ENCODE data around the gene DPF1. TPM values are rescaled to one million over a fixed set of nuclear protein-coding genes. Genes with fewer than 3 reads are reported as not detected.
"Not testable (repeated sequence)": the region's sequence is repeated elsewhere in the genome, so short reads cannot be mapped to it uniquely, and the experiment has no call there.

The DPF1 gene
- total RNA-seq, 1 experiment from 2014 or later, result 1.0 TPM

- peaks cover 8% of the 10 kb centered on the region for H3K36me3 Mint-ChIP-seq (ENCODE audit: insufficient read depth, unreplicated experiment)
- H3K27ac Mint-ChIP-seq (ENCODE audit: unreplicated experiment), result no peak overlapping the region
- peaks cover 34% of the 10 kb centered on the region for H3K27me3 Mint-ChIP-seq (ENCODE audit: unreplicated experiment)
- CTCF ChIA-PET, result interaction anchor here (0.7 kb wide), 1 partner anchor 145 kb away, joined by 4 read pairs; no protein-coding TSS in a partner anchor
- DNase-seq, result no peak
- intact Hi-C loops (cut with micrococcal nuclease; ENCODE audit: unreplicated experiment), result no loop called here
- no peaks in the 10 kb centered on the region for H3K9me3 Mint-ChIP-seq (ENCODE audit: low read depth, unreplicated experiment)
- BruUV-seq (replicated peaks), result no TSS peak
- H3K4me3 Mint-ChIP-seq (ENCODE audit: low read depth, unreplicated experiment), result no peak overlapping the region
- TF ChIP-seq CTCF (IDR thresholded peaks at IDR 0.05; ENCODE audit: unreplicated experiment), result no peak
- H3K4me1 Mint-ChIP-seq (ENCODE audit: low read depth, unreplicated experiment), result peaks cover 13% of the 10 kb centered on the region
Observed at GRCh38 chr19:38239816-38240215, 15.8 kb upstream of the DPF1 start.

- intact Hi-C loops (cut with micrococcal nuclease; ENCODE audit: unreplicated experiment), result loop anchor here (2.0 kb wide), 1 partner anchor 100 kb away; the partner anchor contains the start of gene CATSPERG
- Mint-ChIP-seq H3K36me3 (ENCODE audit: insufficient read depth, unreplicated experiment) (no peaks in the 10 kb centered on the region), H3K27me3 (ENCODE audit: unreplicated experiment) (peaks cover 50% of the 10 kb centered on the region)
Observed at GRCh38 chr19:38234615-38235014, 10.6 kb upstream of the DPF1 start.

GRCh38 chr19:38233740-38234251 is 9.8 kb upstream of the DPF1 start:
- TF ChIP-seq CTCF (IDR thresholded peaks at IDR 0.05; ENCODE audit: unreplicated experiment), result peak; percentile 98

More at GRCh38 chr19:38234615-38235014, 10.6 kb upstream of the DPF1 start:
- no TSS peak for BruUV-seq (replicated peaks)
- Mint-ChIP-seq H3K4me1 (ENCODE audit: low read depth, unreplicated experiment) (no peaks in the 10 kb centered on the region), H3K4me3 (ENCODE audit: low read depth, unreplicated experiment) (no peak overlapping the region), H3K9me3 (ENCODE audit: low read depth, unreplicated experiment) (no peaks in the 10 kb centered on the region), H3K27ac (ENCODE audit: unreplicated experiment) (no peak overlapping the region)
- DNase-seq, result no peak
- CTCF ChIA-PET, result interaction anchor here (0.7 to 1.7 kb wide), 7 partner anchors 10 to 970 kb away, joined by 3 to 9 read pairs (median 5); partner anchors contain the start of genes CATSPERG and PSMD8
- TF ChIP-seq CTCF (IDR thresholded peaks at IDR 0.05; ENCODE audit: unreplicated experiment), result no peak

GRCh38 chr19:38231918-38232317 is 7.9 kb upstream of the DPF1 start:
- Mint-ChIP-seq H3K27me3 (ENCODE audit: unreplicated experiment) (peaks cover 58% of the 10 kb centered on the region), H3K4me1 (ENCODE audit: low read depth, unreplicated experiment) (peaks cover 5% of the 10 kb centered on the region), H3K4me3 (ENCODE audit: low read depth, unreplicated experiment) (no peak overlapping the region), H3K27ac (ENCODE audit: unreplicated experiment) (no peak overlapping the region), H3K9me3 (ENCODE audit: low read depth, unreplicated experiment) (no peaks in the 10 kb centered on the region), H3K36me3 (ENCODE audit: insufficient read depth, unreplicated experiment) (no peaks in the 10 kb centered on the region)
- intact Hi-C loops (cut with micrococcal nuclease; ENCODE audit: unreplicated experiment), result no loop called here
- no peak for TF ChIP-seq CTCF (IDR thresholded peaks at IDR 0.05; ENCODE audit: unreplicated experiment)
- no peak for DNase-seq
- no TSS peak for BruUV-seq (replicated peaks)
- CTCF ChIA-PET, result interaction anchor here (0.5 kb wide), 1 partner anchor 158 kb away, joined by 3 read pairs; no protein-coding TSS in a partner anchor

More at GRCh38 chr19:38233740-38234251, 9.8 kb upstream of the DPF1 start:
- H3K27ac Mint-ChIP-seq (ENCODE audit: unreplicated experiment), result no peak overlapping the region
- peak; percentile 92 for DNase-seq
- peaks cover 53% of the 10 kb centered on the region for H3K27me3 Mint-ChIP-seq (ENCODE audit: unreplicated experiment)
- H3K4me1 Mint-ChIP-seq (ENCODE audit: low read depth, unreplicated experiment), result no peaks in the 10 kb centered on the region
- H3K9me3 Mint-ChIP-seq (ENCODE audit: low read depth, unreplicated experiment), result no peaks in the 10 kb centered on the region
- intact Hi-C loops (cut with micrococcal nuclease; ENCODE audit: unreplicated experiment), result loop anchor here (2.0 kb wide), 1 partner anchor 101 kb away; the partner anchor contains the start of gene CATSPERG
- no TSS peak for BruUV-seq (replicated peaks)
- CTCF ChIA-PET, result interaction anchor here (1.1 to 1.7 kb wide), 3 partner anchors 9 to 140 kb away, joined by 3 to 7 read pairs (median 5); partner anchors contain the start of gene PSMD8
- H3K4me3 Mint-ChIP-seq (ENCODE audit: low read depth, unreplicated experiment), result no peak overlapping the region
- no peaks in the 10 kb centered on the region for H3K36me3 Mint-ChIP-seq (ENCODE audit: insufficient read depth, unreplicated experiment)

- intact Hi-C loops (cut with micrococcal nuclease; ENCODE audit: unreplicated experiment); H3K4me3 Mint-ChIP-seq (ENCODE audit: low read depth, unreplicated experiment): not testable (repeated sequence)
- H3K27me3 Mint-ChIP-seq (ENCODE audit: unreplicated experiment), result peaks cover 70% of the 10 kb centered on the region
Observed at GRCh38 chr19:38230506-38231133, 6.6 kb upstream of the DPF1 start.

More at GRCh38 chr19:38230506-38231133, 6.6 kb upstream of the DPF1 start:
- H3K4me1 Mint-ChIP-seq (ENCODE audit: low read depth, unreplicated experiment), result peaks cover 12% of the 10 kb centered on the region
- DNase-seq; BruUV-seq (replicated peaks); H3K27ac Mint-ChIP-seq (ENCODE audit: unreplicated experiment); H3K9me3 Mint-ChIP-seq (ENCODE audit: low read depth, unreplicated experiment); H3K36me3 Mint-ChIP-seq (ENCODE audit: insufficient read depth, unreplicated experiment); CTCF ChIA-PET: not testable (repeated sequence)
